GOT3 (cell line): Measurements from ENCODE around the gene GAGE12G.
"Not testable (repeated sequence)": the region's sequence is repeated elsewhere in the genome, so short reads cannot be mapped to it uniquely, and the experiment has no call there.

ENCODE experiments used
- DNase-seq: peaks from one replicate; lab custom pipeline; 2025; ENCODE audit warnings: mixed read lengths; lab: John Stamatoyannopoulos, UW

Gene GAGE12G

GRCh38 chrX:49570100-49570499, at the start of gene GAGE12G:
Gene GAGE12G, plus strand, starts transcription at chrX:49570400. Its CDS starts 1,155 bp downstream, at chrX:49571555.
- DNase-seq: not testable (repeated sequence)

GRCh38 chrX:49531877-49532276, 38.3 kb upstream of the GAGE12G start, which contains the start of gene GAGE12C:
Gene GAGE12C, plus strand, starts transcription at chrX:49532177. Its CDS starts 1,155 bp downstream, at chrX:49533332.
- DNase-seq: not testable (repeated sequence)

GRCh38 chrX:49541433-49541832, 28.8 kb upstream of the GAGE12G start, which contains the start of gene GAGE12D:
Gene GAGE12D, plus strand, starts transcription at chrX:49541733. Its CDS starts 1,155 bp downstream, at chrX:49542888.
- DNase-seq: not testable (repeated sequence)

GRCh38 chrX:49550989-49551388, 19.2 kb upstream of the GAGE12G start, which contains the start of gene GAGE12E:
Gene GAGE12E, plus strand, starts transcription at chrX:49551289. Its CDS starts 1,155 bp downstream, at chrX:49552444.
- DNase-seq: not testable (repeated sequence)

- not testable (repeated sequence) for DNase-seq
Measured at GRCh38 chrX:49560542-49560941, 9.7 kb upstream of the GAGE12G start, which contains the start of gene GAGE12F. Gene GAGE12F, plus strand, starts transcription at chrX:49560842. Its CDS starts 1,155 bp downstream, at chrX:49561997.

GRCh38 chrX:49568728-49569127, 1.5 kb upstream of the GAGE12G start:
- not testable (repeated sequence) for DNase-seq

- DNase-seq: not testable (repeated sequence)
Measured at GRCh38 chrX:49569152-49569551, 1.0 kb upstream of the GAGE12G start.

- DNase-seq: not testable (repeated sequence)
Measured at GRCh38 chrX:49579649-49580048, 9.4 kb downstream of the GAGE12G start, which contains the start of gene GAGE12H. Gene GAGE12H, plus strand, starts transcription at chrX:49579949. Its CDS starts 1,155 bp downstream, at chrX:49581104.

GRCh38 chrX:49589196-49589595, 19.0 kb downstream of the GAGE12G start, which contains the start of gene GAGE2A:
Gene GAGE2A, plus strand, starts transcription at chrX:49589496. Its CDS starts 1,155 bp downstream, at chrX:49590651.
- DNase-seq: not testable (repeated sequence)

GRCh38 chrX:49589769-49590478, 19.7 kb downstream of the GAGE12G start:
- not testable (repeated sequence) for DNase-seq

- DNase-seq: not testable (repeated sequence)
Measured at GRCh38 chrX:49590488-49590887, 20.3 kb downstream of the GAGE12G start.

GRCh38 chrX:49598720-49599119, 28.5 kb downstream of the GAGE12G start, which contains the start of gene GAGE1:
Gene GAGE1, plus strand, starts transcription at chrX:49599020. Its CDS starts 1,155 bp downstream, at chrX:49600175.
- not testable (repeated sequence) for DNase-seq

- no peak for DNase-seq
Measured at GRCh38 chrX:49610718-49611310, 40.6 kb downstream of the GAGE12G start.

- DNase-seq: no peak
Measured at GRCh38 chrX:49618574-49618973, 48.4 kb downstream of the GAGE12G start.
